Epithelial cell of proximal tubule (primary cell): ENCODE data around the gene GALNTL6. TPM values are rescaled to one million over a fixed set of nuclear protein-coding genes. Genes with fewer than 3 reads are reported as not detected.

Experiments
- DNase-seq: peaks from one replicate; pipeline ENCODE4 v3.0.0-alpha.2; 2011; ENCODE audit warnings: low read depth
- H3K4me3 ChIP-seq: 2 replicates; pipeline ENCODE4 v1.5.1; 2011; ENCODE audit warnings: low read depth, mild to moderate bottlenecking, low read length
- CTCF ChIP-seq: conservative IDR thresholded peaks from 2 replicates; pipeline ENCODE4 v1.5.1; 2012; ENCODE audit warnings: low read depth, mild to moderate bottlenecking, low read length
- total RNA-seq: library from RNA; depleted of rRNA; stranded (reverse); fragments of >200 nt; gene quantifications from 2 replicates; pipeline ENCODE4 v1.2.3, GENCODE V29; 2015

GALNTL6 gene
- total RNA-seq, 1 donor from 2014 or later, result not detected

- H3K4me3 ChIP-seq, result no peak overlapping the region
- TF ChIP-seq CTCF, result no peak
- DNase-seq, result peak; percentile 18
Measured at GRCh38 chr4:173076903-173077634, 1263.9 kb downstream of the GALNTL6 start.

- TF ChIP-seq CTCF, result no peak
- DNase-seq, result no peak
- no peak overlapping the region for H3K4me3 ChIP-seq
Measured at GRCh38 chr4:173088144-173088543, 1274.9 kb downstream of the GALNTL6 start.
